Brain pericyte (primary cell): ENCODE results near the gene FTSJ1.
"Not testable (repeated sequence)": the region's sequence is repeated elsewhere in the genome, so short reads cannot be mapped to it uniquely, and the experiment has no call there.

Source experiments
- DNase-seq: peaks from one replicate; pipeline ENCODE4 v3.0.0-alpha.2; 2012; ENCODE audit warnings: low read depth, low spot score

FTSJ1 gene

DNA sequence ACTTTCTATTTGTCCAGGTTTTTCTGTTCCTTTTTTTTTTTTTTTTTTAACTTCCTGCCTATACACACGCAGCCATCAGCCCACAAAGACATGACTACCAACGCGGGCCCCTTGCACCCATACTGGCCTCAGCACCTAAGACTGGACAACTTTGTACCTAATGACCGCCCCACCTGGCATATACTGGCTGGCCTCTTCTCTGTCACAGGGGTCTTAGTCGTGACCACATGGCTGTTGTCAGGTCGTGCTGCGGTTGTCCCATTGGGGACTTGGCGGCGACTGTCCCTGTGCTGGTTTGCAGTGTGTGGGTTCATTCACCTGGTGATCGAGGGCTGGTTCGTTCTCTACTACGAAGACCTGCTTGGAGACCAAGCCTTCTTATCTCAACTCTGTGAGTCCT is 47.7 kb downstream of the FTSJ1 start:
- no peak for DNase-seq

GRCh38 chrX:48525853-48526252 is 49.9 kb downstream of the FTSJ1 start:
- DNase-seq = not testable (repeated sequence)

DNA sequence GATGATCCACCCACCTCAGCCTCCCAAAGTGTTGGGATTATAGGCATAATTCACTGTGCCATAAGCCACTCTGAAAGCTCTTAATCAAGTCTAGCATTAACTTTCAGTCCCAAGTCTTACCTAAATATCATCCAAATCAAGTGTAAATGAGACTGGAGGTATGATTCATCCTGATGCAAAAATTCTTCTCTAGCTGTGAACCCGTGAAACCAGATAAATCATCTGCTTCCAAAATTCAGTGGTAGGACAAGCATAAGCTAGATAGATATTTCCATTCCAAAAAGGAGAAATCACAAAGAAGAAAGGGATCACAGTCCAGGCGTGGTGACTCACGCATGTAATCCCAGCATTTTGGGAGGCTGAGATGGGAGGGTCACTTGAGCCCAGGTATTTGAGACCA is 54.7 kb downstream of the FTSJ1 start:
- DNase-seq = no peak

DNA sequence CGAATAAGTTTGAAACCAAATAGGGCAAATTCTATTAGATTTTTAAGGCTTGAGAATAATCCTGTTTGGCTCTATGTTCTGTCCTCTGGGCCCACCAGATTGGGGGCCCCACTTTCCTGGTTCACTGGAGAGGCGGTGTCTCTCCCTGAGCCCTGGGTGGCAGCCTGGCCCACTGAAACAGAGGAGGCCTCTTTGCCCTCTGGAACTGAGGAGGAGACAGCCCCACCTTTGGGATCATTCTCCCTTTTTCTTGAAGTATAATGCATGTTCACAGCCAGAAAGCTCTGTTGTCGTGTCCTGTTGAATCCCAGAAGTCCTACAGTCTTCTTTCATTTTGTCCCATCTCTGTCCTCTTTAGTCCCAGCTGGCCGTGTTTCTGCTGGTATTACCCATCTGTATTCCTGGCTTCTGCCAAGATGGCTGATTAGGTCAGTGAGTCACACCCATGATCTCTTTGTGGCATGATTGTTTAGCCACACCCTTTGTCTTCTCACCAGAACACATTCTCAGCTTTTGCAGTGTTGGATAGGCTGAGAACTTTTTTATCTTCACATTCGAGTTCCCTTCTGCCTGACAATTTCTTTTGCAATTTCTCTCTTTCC is 55.5 kb downstream of the FTSJ1 start:
- no peak for DNase-seq

DNA sequence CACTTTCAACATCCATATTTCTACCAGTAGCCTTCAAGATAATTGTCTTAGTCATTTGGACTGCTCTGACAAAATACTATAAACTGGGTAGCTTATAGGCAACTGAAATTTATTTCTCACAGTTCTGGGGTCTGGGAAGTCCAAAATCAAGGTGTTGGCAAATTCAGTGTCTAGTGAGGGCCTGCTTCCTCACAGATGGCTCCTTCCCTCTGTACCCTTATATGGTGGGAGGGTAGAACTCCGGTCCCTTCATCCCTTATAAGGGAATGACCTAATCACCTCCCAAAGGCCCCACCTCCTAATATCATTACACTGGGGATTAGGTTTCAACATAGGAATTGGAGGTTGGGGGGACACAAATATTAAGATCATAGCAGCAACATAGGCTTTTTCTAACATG is 56.2 kb downstream of the FTSJ1 start:
- DNase-seq = no peak

DNA sequence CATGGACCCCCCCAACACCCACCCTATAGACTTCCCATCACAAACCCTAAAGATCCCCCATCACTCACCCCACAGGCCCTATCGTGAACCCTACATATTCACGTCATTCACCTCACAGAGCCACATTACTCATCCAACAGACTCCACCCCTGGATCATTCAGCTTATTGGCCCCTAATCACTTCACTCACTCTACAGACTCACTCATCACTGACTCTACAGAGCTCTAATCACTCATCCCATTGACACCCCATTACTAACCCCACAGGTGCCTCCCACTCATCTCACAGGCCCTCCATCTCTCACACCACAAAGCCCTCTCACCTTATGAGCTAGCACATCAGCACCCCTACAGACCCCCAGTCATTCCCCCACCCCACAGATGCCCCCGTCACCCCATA is 57.2 kb downstream of the FTSJ1 start:
- DNase-seq = no peak
